Tibial artery (tissue), 4 donors: Measurements from ENCODE around the gene PRAME.

ENCODE experiments used
- DNase-seq, 2 donors: peaks; one replicate each; pipeline ENCODE4 v3.0.0-alpha.2; 2019
- H3K27ac ChIP-seq, 2 donors: fragments of 200-600 bp; sonication (generic) in 1 of 2; 1 replicate in 1 of 2; 2 replicates in 1 of 2; pipeline ENCODE4 v1.5.1; 2018 to 2019; ENCODE audit warnings: mild to moderate bottlenecking in 1 of 2
- H3K27me3 ChIP-seq, 2 donors: fragments of 200-600 bp; sonication (generic) in 1 of 2; one replicate each; pipeline versions ENCODE4 v1.5.1 to v1.6.0; 2016 to 2019
- H3K36me3 ChIP-seq, 3 donors: fragments of 200-600 bp; sonication (generic) in 2 of 3; one replicate each; pipeline ENCODE4 v1.5.1; 2016 to 2019; ENCODE audit warnings: mild to moderate bottlenecking in 2 of 3
- H3K4me1 ChIP-seq, 4 donors: fragments of 200-600 bp; sonication (generic) in 2 of 4; 1 replicate in 3 of 4; 2 replicates in 1 of 4; pipeline ENCODE4 v1.5.1; 2016 to 2019
- H3K4me3 ChIP-seq, 2 donors: fragments of 200-600 bp; sonication (generic) in 1 of 2; 1 replicate in 1 of 2; 2 replicates in 1 of 2; pipeline ENCODE4 v1.5.1; 2018 to 2019; ENCODE audit warnings: mild to moderate bottlenecking in 2 of 2
- H3K9me3 ChIP-seq, 3 donors: fragments of 200-600 bp; sonication (generic) in 1 of 3; one replicate each; pipeline ENCODE4 v1.5.1; 2016 to 2019
- CTCF ChIP-seq, 2 experiments: fragments of 200-600 bp in 1 of 2; fragments of 450-650 bp in 1 of 2; IDR thresholded peaks; one replicate each; pipeline ENCODE4 v1.5.1; 2017 to 2019; ENCODE audit warnings: antibody characterized with exemption in 2 of 2, mild to moderate bottlenecking in 1 of 2, moderate library complexity in 1 of 2
- intact Hi-C: fragments of 100-400 bp; cut with DNase I; formaldehyde crosslinking; loops from one replicate; pipeline ENCODE4 v1.15.0; 2023; ENCODE audit warnings: low total_unique reads

The PRAME gene

GRCh38 chr22:22507743-22508273, 51.3 kb downstream of the PRAME start:
- intact Hi-C loops: no loop called here
- Histone ChIP-seq H3K27ac (no peak overlapping the region), H3K27me3 (peaks cover 0 to 16% of the 10 kb centered on the region in 2 donors), H3K4me3 (peak overlapping the region in 1 of 2 donors; percentile 38), H3K9me3 (peaks cover 3 to 31% (median 20%) of the 10 kb centered on the region in 3 donors), H3K4me1 (peaks cover 0 to 8% (median 0%) of the 10 kb centered on the region in 4 donors), H3K36me3 (no peaks in the 10 kb centered on the region)
- no peak for DNase-seq
- TF ChIP-seq CTCF (IDR thresholded peaks at IDR 0.05): no peak

- Histone ChIP-seq H3K9me3 (peaks cover 3 to 31% (median 20%) of the 10 kb centered on the region in 3 donors), H3K36me3 (no peaks in the 10 kb centered on the region), H3K4me1 (peaks cover 0 to 8% (median 0%) of the 10 kb centered on the region in 4 donors), H3K27me3 (peaks cover 0 to 16% of the 10 kb centered on the region in 2 donors), H3K27ac (no peak overlapping the region), H3K4me3 (no peak overlapping the region)
- intact Hi-C loops: no loop called here
- DNase-seq: no peak
- no peak for TF ChIP-seq CTCF (IDR thresholded peaks at IDR 0.05)
Measured at GRCh38 chr22:22506736-22507135, 52.3 kb downstream of the PRAME start.

DNA sequence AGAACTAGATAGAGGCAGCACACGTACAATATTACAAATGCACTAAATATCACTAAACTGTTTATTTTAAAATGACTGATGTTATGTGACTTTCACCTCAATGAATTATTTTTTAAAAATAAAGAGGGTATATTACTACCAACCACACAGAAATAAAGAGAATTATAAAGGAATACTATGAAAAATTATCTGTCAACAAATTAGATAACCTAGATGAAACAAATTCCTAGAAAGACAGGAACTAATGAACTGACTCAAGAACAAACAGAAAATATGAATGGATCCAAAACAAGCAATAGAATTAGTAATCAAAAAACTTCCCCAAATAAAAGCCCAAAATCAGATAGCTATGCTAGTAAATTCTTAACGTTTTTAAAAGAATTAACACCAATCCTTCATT, 60.8 kb downstream of the PRAME start:
- TF ChIP-seq CTCF (IDR thresholded peaks at IDR 0.05): no peak
- DNase-seq: no peak
- H3K4me1 ChIP-seq: no peaks in the 10 kb centered on the region
- H3K36me3 ChIP-seq: no peaks in the 10 kb centered on the region
- intact Hi-C loops: no loop called here
- no peaks in the 10 kb centered on the region for H3K27me3 ChIP-seq
- H3K4me3 ChIP-seq: no peak overlapping the region
- no peak overlapping the region for H3K27ac ChIP-seq
- no peaks in the 10 kb centered on the region for H3K9me3 ChIP-seq
